GM12874 (cell line): ENCODE data around the gene ZNF775.

Experiments
- CTCF ChIP-seq: IDR thresholded peaks from 2 replicates; pipeline ENCODE4 v1.5.1; 2011; ENCODE audit warnings: low read depth, mild to moderate bottlenecking, control low read depth, low read length, moderate library complexity; ENCODE audit not compliant: insufficient read depth

ZNF775 gene

GRCh38 chr7:150375662-150376521 is 3.2 kb upstream of the ZNF775 start:
- TF ChIP-seq CTCF, result no peak

DNA sequence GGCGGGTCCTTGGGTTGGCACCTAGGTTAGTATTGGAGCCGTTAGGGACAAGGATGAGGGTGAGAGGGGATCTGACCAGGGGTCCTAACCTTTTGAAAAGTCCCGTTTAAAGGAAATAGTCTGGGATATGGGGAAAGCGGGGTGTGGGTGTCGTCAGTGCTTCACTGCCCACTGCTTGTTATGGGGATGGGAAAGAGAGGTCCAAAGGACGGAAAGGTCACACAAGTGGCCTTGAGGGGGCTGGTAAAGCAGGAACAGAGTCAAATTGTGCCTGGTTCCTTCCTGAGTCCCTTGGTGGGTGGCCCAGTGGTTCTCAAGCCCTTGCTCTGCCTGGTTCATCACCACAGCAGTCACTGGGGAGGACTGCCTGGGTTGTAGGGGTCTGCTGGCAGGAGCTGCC is 2.6 kb upstream of the ZNF775 start:
- no peak for TF ChIP-seq CTCF

- no peak for TF ChIP-seq CTCF
Observed at GRCh38 chr7:150377196-150377595, 1.9 kb upstream of the ZNF775 start.

DNA sequence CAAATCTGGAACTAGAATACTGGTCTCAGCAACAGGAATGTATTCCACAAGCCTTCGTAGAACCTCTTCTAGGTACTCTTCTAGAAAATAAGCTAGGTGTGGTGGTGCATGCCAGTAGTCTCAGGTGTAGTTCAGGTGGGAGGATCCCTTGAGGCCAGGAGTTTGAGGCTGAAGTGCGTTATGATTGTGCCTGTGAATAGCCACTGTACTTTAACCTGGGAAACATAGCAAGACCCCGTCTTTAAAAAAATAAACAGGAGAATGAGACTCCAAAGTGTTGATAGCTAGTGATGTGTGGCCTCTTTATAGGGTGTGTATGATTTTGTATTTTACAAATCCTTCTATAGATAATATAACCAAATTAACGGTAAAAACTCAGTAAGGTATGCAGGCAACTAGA is 1.5 kb upstream of the ZNF775 start:
- TF ChIP-seq CTCF, result no peak

DNA sequence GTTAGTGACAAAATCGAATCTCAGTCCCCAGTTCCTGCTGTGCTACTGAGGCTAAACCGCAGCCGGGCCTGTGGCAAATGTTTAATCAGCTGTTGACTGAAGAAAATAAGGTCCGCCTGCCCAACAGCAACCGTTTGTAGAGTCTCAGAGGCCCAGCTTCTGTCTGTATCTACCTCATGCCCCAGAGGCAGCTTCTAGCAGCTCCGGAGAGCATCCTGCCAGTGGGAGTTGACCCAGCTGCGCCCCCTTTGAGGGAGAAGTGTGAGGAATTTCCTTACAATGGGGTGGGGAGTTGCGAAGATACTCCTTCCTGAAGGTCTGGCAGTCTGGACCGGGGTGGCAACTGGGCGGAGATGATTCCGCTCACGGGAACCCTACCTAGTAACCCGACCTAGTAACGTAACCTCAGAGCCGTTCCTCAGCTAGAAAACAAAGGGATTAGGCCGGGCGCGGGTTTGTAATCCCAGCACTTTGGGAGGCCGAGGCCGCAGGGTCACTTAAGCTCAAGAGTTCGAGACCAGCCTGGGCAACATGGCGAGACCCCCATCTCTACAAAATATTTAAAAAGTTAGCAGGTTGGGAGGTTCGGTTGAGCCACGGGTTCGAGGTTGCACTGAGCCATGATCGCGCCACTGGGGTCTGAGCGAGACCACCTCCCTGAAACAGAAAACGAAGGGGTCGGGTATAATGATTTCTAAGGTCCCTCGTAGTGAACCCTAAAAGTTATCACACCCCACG is 846 bp upstream of the ZNF775 start:
- no peak for TF ChIP-seq CTCF

GRCh38 chr7:150379441-150380379 is 580 bp downstream of the ZNF775 start:
- TF ChIP-seq CTCF, result no peak

DNA sequence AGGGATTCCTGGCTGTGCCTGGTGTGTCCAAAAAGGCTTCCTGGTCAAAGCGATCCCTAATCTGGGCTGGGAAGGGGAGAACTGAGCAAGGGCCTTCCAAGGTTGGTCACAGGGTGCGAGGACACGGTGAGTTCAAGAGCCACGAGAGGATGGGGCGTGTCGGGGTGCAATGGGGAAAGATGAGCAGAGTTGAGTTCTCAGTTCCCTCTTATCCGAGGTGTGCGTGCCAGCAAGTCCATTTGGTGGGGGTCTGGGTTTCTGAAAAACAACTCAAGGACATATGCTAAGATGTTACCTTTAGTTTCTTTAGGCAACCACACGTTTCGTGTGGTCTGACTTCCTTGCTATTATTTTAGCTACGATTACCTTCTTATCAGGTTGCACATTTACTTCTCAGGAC is 1.3 kb downstream of the ZNF775 start:
- no peak for TF ChIP-seq CTCF
